Neural progenitor cell (in vitro differentiated cells): ENCODE data around the gene TUBB2A.

Experiments
- CTCF ChIP-seq: fragments of 200-600 bp; sonication (generic); IDR thresholded peaks from 2 replicates; pipeline ENCODE4 v1.5.1; 2017; ENCODE audit warnings: antibody characterized with exemption, mild to moderate bottlenecking
- EZH2phosphoT487 ChIP-seq: fragments of 200-600 bp; sonication (generic); IDR thresholded peaks from 2 replicates; pipeline ENCODE4 v1.6.1; 2017; ENCODE audit warnings: antibody characterized with exemption

DNA sequence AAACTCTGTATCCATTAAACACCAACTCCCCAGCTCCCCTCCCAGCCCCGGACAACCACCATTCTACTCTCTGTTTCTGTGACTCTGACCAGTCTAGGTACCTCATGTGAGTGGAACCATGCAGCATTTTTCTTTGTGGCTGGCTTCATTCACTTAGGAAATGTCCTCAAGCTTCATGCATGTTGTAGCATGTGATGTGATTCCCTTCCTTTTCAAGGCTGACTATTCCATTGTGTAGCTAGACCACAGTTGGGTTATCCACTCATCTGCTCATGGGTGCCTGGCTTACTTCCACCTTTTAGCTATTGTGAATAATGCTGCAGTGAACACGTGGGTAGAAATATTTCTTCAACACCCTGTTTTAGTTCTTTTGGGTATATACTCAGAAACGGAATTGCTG, 47.6 kb downstream of the TUBB2A start:
- TF ChIP-seq EZH2phosphoT487 (no peak), CTCF (no peak)
